HUES6 (cell line): ENCODE measurements around the gene SPRY1.

Experiments
- H3K27ac ChIP-seq: 2 replicates; pipeline ENCODE4 v1.7.0; 2013; ENCODE audit warnings: low read depth, mild to moderate bottlenecking, low read length, inconsistent platforms
- H3K27me3 ChIP-seq: 2 replicates; pipeline ENCODE4 v1.6.1; 2013; ENCODE audit warnings: low read length; ENCODE audit not compliant: control insufficient read depth, insufficient read depth
- H3K36me3 ChIP-seq: 2 replicates; pipeline ENCODE4 v1.6.1; 2013; ENCODE audit warnings: low read length; ENCODE audit not compliant: control insufficient read depth, insufficient read depth
- H3K4me1 ChIP-seq: 2 replicates; pipeline ENCODE4 v1.6.1; 2013; ENCODE audit warnings: low read length; ENCODE audit not compliant: control insufficient read depth, insufficient read depth
- H3K4me3 ChIP-seq: 2 replicates; pipeline ENCODE4 v1.5.1; 2013; ENCODE audit warnings: low read depth, low read length
- H3K9ac ChIP-seq: one replicate; pipeline ENCODE4 v1.6.1; 2013; ENCODE audit warnings: mild to moderate bottlenecking, low read length
- H3K9me3 ChIP-seq: 2 replicates; pipeline ENCODE4 v1.6.1; 2013; ENCODE audit warnings: low read depth, low read length; ENCODE audit not compliant: control insufficient read depth, insufficient read depth

Gene SPRY1

GRCh38 chr4:123411514-123411913, 14.9 kb downstream of the SPRY1 start:
- H3K9me3 ChIP-seq: no peaks in the 10 kb centered on the region
- no peak overlapping the region for H3K4me3 ChIP-seq
- H3K27ac ChIP-seq: no peak overlapping the region
- no peak overlapping the region for H3K9ac ChIP-seq
- H3K4me1 ChIP-seq: peaks cover 39% of the 10 kb centered on the region
- no peaks in the 10 kb centered on the region for H3K36me3 ChIP-seq
- H3K27me3 ChIP-seq: no peaks in the 10 kb centered on the region

GRCh38 chr4:123412091-123412505, 15.5 kb downstream of the SPRY1 start:
- H3K4me1 ChIP-seq: peaks cover 45% of the 10 kb centered on the region
- no peak overlapping the region for H3K27ac ChIP-seq
- no peak overlapping the region for H3K4me3 ChIP-seq
- H3K36me3 ChIP-seq: no peaks in the 10 kb centered on the region
- H3K9ac ChIP-seq: no peak overlapping the region
- no peaks in the 10 kb centered on the region for H3K27me3 ChIP-seq
- no peaks in the 10 kb centered on the region for H3K9me3 ChIP-seq

GRCh38 chr4:123412700-123413512, 16.3 kb downstream of the SPRY1 start:
- no peak overlapping the region for H3K27ac ChIP-seq
- H3K36me3 ChIP-seq: no peaks in the 10 kb centered on the region
- H3K4me1 ChIP-seq: peaks cover 53% of the 10 kb centered on the region
- no peak overlapping the region for H3K4me3 ChIP-seq
- H3K9ac ChIP-seq: no peak overlapping the region
- no peaks in the 10 kb centered on the region for H3K9me3 ChIP-seq
- no peaks in the 10 kb centered on the region for H3K27me3 ChIP-seq

- H3K9me3 ChIP-seq: no peaks in the 10 kb centered on the region
- no peaks in the 10 kb centered on the region for H3K36me3 ChIP-seq
- H3K9ac ChIP-seq: no peak overlapping the region
- peaks cover 45% of the 10 kb centered on the region for H3K4me1 ChIP-seq
- no peak overlapping the region for H3K4me3 ChIP-seq
- H3K27me3 ChIP-seq: no peaks in the 10 kb centered on the region
- no peak overlapping the region for H3K27ac ChIP-seq
Measured at GRCh38 chr4:123415576-123415975, 19.0 kb downstream of the SPRY1 start.

- H3K9ac ChIP-seq: no peak overlapping the region
- H3K27me3 ChIP-seq: no peaks in the 10 kb centered on the region
- peaks cover 45% of the 10 kb centered on the region for H3K4me1 ChIP-seq
- no peak overlapping the region for H3K27ac ChIP-seq
- H3K36me3 ChIP-seq: no peaks in the 10 kb centered on the region
- H3K9me3 ChIP-seq: no peaks in the 10 kb centered on the region
- H3K4me3 ChIP-seq: no peak overlapping the region
Measured at GRCh38 chr4:123415977-123416376, 19.4 kb downstream of the SPRY1 start.

GRCh38 chr4:123417813-123418212, 21.2 kb downstream of the SPRY1 start:
- Histone ChIP-seq H3K9ac (peak overlapping the region; percentile 36), H3K4me3 (peak overlapping the region; percentile 33; the same call in 1 of the 2 replicates), H3K27me3 (no peaks in the 10 kb centered on the region), H3K36me3 (no peaks in the 10 kb centered on the region), H3K9me3 (no peaks in the 10 kb centered on the region), H3K4me1 (peaks cover 38% of the 10 kb centered on the region), H3K27ac (peak overlapping the region; percentile 92)

- Histone ChIP-seq H3K27ac (peak overlapping the region; percentile 92), H3K4me3 (peak overlapping the region; percentile 33), H3K36me3 (no peaks in the 10 kb centered on the region), H3K9me3 (no peaks in the 10 kb centered on the region), H3K4me1 (peaks cover 34% of the 10 kb centered on the region), H3K27me3 (no peaks in the 10 kb centered on the region), H3K9ac (peak overlapping the region; percentile 36)
Measured at GRCh38 chr4:123418351-123418931, 21.8 kb downstream of the SPRY1 start.

- Histone ChIP-seq H3K36me3 (no peaks in the 10 kb centered on the region), H3K4me3 (no peak overlapping the region), H3K9ac (no peak overlapping the region), H3K27ac (no peak overlapping the region), H3K27me3 (no peaks in the 10 kb centered on the region), H3K9me3 (no peaks in the 10 kb centered on the region), H3K4me1 (peaks cover 34% of the 10 kb centered on the region)
Measured at GRCh38 chr4:123419885-123420755, 23.5 kb downstream of the SPRY1 start.

- Histone ChIP-seq H3K36me3 (no peaks in the 10 kb centered on the region), H3K9ac (no peak overlapping the region), H3K9me3 (no peaks in the 10 kb centered on the region), H3K4me1 (peaks cover 26% of the 10 kb centered on the region), H3K27me3 (no peaks in the 10 kb centered on the region), H3K27ac (no peak overlapping the region), H3K4me3 (no peak overlapping the region)
Measured at GRCh38 chr4:123421227-123421936, 24.8 kb downstream of the SPRY1 start.

- Histone ChIP-seq H3K27me3 (no peaks in the 10 kb centered on the region), H3K4me1 (peaks cover 18% of the 10 kb centered on the region), H3K9me3 (peaks cover 3% of the 10 kb centered on the region; the same call in 1 of the 2 replicates), H3K27ac (no peak overlapping the region), H3K4me3 (no peak overlapping the region), H3K36me3 (no peaks in the 10 kb centered on the region), H3K9ac (no peak overlapping the region)
Measured at GRCh38 chr4:123421937-123422781, 25.6 kb downstream of the SPRY1 start.
